COR-L47 (cell line): ENCODE results near the gene DRC1.

Experiments
- DNase-seq: peaks from one replicate; lab custom pipeline; 2025; lab: John Stamatoyannopoulos, UW

Gene DRC1

DNA sequence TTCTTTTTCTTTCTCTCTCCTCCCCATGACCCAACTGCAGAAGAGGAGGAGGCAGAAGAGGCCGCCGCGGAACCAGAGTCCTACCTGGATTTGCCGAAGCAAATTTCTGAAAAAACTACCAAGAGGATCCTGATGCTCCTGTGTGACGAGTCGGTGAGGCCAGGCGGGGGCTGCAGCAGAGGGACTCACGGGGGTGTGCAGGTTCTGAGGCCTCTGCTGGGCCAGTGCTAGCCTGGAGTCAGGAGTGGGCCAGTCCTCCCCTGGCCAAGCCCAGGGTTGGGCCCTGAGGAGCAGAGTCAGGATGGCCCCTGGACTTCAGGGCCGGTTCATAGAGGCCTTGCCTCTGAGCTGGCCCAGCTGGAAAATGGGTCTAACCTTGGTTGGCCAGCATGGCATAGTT lies 46.9 kb downstream of the DRC1 start:
- DNase-seq, result no peak

DNA sequence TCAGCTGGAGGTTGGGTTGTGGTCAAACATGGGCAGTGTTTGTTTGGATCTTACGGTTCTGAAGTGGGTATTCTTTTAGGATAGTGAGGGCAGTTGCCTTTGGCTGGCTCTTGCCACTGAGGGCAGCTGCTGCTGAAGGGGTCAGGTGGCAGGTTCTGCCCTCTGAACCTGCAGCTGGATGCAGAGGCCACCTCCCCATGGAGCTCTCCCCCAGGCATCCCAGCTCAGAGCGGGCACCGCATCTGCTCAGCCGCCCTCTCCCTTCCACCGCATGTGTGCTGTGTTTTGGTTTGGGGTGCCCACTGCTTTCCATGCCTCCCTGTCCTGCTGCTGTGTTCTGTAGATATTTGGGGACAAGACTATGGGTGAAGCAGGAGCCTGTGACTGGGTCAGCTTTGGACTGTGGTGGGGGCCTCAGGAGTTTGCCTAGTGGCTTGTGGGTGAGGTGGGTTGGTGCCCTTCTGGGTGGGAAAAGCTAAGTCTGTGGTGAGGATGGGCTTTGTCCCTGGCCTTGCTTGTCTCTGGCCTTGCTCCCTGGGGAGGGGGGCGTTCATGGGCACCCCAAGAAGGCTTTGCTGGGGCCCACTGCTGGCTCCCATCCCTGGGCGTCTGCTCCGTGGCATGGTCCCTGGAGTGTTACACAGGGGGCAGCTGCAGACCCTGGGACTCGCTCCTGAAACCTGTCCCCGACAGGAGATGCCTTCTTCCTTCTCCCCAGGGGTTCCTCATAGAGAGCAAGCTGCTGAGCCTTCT lies 47.7 kb downstream of the DRC1 start:
- no peak for DNase-seq

DNA sequence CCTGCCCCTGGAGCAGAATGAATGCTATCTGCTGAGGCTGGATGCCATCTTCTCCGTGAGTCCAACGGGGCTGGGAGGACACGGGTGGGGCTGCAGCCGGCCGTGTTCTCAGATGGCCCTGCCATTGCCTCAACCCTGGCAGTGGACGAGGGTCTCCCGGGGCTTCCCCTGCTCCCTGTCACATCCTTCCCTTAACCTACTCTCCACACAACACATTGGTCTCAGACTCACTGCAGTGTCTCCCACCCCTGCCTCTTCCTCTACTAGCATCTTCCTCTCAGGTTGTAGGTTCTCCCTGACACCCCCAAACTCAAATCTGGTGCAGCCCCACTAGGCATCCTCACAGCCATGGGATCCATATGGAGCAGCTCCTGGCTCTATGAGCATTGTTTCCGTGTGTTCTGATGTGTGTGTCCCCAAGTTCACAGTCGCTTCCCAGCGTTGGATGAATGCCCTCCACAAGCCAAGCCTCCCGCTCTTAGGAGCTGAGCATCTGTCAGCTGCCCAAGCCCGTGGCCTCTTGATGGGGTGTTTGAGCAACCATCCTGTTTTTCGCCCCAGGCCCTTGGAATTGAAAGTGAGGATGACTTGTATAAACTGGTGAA lies 48.4 kb downstream of the DRC1 start:
- DNase-seq, result no peak

- no peak for DNase-seq
Measured at GRCh38 chr2:26451700-26452099, 50.0 kb downstream of the DRC1 start.

DNA sequence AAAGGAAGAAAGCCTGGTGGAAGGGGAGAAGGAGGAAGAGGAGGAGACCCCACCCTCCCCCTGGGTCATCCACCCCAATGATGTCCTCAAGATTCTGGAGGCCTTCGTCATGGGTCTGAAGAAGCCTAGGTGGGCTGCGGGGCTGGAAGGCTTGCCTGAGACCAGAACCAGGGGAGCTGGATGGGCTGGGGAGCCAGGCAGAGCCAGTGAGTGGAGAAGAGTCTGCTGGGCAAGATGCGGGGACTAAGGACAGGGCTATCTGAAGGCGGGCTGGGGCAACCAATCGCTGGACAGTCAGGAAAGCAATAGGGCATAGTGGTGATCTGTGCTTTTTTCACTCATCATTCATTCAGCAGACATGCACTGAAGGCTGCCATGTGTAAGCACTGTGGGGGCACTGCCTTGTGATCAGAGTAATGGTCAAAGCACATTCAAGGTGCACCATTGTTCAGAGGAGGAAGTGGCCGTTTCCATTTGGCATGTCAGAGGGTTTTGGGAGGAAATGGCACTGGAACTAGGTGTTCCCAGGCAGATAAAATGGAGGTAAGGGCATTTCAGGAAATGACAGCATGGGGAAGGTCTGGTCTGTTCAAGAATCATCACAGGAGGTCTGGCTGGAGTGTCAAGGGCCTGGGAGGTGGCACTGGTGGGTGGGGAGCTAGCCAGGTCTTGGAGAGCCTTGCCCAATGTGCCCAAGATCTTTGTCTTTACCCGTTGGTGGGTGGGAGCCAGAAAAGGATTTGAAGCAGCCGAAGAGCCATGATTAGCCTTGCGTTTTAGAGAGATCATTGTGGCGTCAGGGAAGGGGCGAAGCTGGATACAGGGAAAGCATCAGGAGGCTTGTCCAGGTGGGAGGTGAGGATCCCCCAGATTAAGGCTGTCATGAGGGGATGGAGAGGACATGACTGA lies 52.0 kb downstream of the DRC1 start:
- no peak for DNase-seq

DNA sequence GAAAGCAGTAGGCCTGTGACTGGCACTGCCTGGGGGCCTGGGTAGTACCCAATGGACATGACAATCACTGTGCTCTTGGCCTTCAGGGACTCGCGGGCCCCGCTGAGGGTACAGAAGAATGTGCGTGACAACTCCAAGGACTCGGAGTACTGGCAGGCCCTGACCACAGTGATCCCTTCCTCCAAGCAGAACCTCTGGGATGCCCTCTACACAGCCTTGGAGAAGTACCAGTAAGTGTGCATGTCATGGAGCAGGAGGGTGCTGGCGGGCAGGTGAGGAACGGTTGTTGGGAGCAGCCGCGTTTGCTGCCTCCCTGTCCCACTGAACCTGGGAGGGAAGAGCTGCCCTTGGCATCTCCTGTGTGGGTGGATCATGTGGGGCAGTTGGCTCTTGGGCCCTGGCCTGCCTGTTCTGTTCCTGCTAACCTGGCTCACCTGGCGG lies 52.9 kb downstream of the DRC1 start:
- DNase-seq, result no peak

- DNase-seq, result peak; percentile 42
Measured at GRCh38 chr2:26455037-26455669, 53.4 kb downstream of the DRC1 start.

- DNase-seq, result no peak
Measured at GRCh38 chr2:26455670-26456439, 54.1 kb downstream of the DRC1 start.

DNA sequence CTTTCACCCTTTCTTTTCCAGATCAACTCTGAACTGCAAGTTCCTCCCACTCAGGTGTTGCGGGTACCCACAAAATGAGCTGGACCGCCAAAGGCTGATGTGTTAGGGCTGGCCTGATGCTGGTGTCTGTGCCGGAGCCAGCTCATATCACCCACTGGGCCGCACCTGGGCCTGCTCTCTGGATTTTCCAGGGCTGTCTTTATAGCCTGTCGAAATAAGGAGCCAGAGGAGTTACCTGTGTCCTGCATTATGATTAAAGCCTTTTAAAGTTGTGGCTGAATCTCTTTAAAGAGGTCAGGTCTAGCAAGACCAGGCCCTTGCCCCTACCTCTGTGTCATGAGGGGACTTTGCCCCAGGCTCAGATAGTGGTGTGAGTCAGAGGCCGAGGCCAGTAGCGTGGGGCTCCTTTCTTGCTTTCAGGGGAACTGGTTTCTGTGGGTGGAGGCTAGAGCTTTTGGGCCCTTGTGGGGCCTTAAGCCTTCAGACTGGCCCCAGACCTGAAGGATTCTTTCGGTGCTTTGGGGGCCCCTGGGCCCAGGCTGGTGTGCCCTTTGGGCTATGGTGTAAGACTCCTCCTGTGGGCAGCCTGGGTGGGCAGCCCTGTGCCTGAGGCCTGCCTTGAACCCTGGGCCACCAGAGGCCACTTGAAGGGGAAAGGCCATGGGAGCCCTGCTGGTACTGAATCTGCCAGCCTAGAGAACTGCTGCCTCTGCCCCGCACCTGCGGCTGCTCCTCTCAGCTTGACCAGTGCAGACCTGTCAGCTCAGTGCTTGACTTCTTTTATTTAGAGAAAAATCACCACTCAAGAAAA lies 54.9 kb downstream of the DRC1 start:
- no peak for DNase-seq

- no peak for DNase-seq
Measured at GRCh38 chr2:26457251-26457666, 55.5 kb downstream of the DRC1 start.

GRCh38 chr2:26457695-26458364 lies 56.1 kb downstream of the DRC1 start:
- DNase-seq, result no peak

- no peak for DNase-seq
Measured at GRCh38 chr2:26458365-26459042, 56.8 kb downstream of the DRC1 start.

GRCh38 chr2:26459991-26460612 lies 58.4 kb downstream of the DRC1 start:
- DNase-seq, result no peak

- no peak for DNase-seq
Measured at GRCh38 chr2:26460613-26461031, 58.9 kb downstream of the DRC1 start.

DNA sequence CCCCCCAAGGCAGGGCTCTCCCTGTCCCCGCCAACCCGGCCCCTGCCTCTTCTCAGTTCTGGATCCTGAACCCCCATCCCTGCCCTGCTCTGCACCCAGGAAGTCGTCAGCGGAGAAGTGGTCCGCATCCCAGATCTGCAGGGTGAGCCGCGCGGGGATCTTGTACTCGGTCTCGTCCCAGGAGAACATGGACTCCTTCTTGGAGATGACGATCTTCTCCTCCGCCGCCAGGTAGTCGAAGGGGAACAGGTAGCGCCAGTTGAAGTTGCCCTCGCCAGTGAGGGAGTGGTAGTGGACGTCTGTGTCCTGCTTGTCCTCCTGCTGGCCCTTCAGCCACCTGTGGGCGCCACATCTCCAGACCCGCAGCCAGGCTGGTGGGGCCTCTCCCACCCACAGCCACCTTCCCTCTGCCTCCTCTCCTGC lies 59.9 kb downstream of the DRC1 start:
- no peak for DNase-seq

- no peak for DNase-seq
Measured at GRCh38 chr2:26462100-26462499, 60.4 kb downstream of the DRC1 start.

GRCh38 chr2:26462511-26463243 lies 61.0 kb downstream of the DRC1 start:
- DNase-seq, result peak; percentile 50
